HG03095 (cell line): ENCODE measurements around the gene TKT.
A peak's percentile ranks its signal among the peaks of the same experiment; 100 is the strongest.

ENCODE experiments used
- ATAC-seq: cut with Tn5 transposase; IDR thresholded peaks from one replicate; pipeline ENCODE4 v1.9.1; 2021; ENCODE audit warnings: moderate library complexity; ENCODE audit not compliant: unreplicated experiment

TKT gene

GRCh38 chr3:53198256-53198977 lies 57.4 kb downstream of the TKT start:
- ATAC-seq = no peak

DNA sequence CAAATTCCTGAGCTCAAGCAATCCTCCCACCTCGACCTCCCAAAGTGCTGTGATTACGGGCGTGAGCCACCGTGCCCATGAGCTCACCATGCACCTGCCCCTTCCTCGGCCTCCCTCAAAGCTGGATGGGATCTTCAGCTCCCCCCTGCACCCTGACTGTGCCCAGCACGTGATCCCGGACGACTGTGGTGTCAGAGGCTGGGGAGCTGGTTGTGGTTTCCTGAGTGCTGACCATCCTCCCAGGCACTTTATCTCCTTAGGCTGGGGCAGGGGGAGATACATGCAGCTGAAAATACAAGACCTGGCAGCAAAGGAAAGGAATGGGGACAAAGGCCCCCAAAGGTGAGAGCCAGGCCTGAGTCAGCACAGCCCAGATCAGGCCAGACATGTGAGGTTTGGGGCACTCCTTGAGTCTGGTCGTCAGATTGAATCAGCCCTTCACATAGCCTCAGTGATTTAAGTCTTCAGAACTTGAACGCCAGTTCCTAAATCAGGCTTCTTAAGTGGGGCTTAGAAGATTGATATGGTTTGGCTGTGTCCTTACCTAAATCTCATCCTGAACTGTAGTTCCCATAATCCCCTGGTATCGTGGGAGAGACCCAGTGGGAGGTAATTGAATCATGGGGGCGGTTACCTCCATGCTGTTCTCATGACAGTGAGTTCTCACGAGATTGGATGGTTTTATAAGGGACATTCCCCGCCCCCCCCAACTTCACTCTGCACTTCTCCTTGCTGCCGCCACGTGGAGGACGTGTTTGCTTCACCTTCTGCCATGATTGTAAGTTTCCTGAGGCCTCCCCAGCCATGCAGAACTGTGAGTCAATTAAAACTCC lies 59.0 kb downstream of the TKT start:
- no peak for ATAC-seq

DNA sequence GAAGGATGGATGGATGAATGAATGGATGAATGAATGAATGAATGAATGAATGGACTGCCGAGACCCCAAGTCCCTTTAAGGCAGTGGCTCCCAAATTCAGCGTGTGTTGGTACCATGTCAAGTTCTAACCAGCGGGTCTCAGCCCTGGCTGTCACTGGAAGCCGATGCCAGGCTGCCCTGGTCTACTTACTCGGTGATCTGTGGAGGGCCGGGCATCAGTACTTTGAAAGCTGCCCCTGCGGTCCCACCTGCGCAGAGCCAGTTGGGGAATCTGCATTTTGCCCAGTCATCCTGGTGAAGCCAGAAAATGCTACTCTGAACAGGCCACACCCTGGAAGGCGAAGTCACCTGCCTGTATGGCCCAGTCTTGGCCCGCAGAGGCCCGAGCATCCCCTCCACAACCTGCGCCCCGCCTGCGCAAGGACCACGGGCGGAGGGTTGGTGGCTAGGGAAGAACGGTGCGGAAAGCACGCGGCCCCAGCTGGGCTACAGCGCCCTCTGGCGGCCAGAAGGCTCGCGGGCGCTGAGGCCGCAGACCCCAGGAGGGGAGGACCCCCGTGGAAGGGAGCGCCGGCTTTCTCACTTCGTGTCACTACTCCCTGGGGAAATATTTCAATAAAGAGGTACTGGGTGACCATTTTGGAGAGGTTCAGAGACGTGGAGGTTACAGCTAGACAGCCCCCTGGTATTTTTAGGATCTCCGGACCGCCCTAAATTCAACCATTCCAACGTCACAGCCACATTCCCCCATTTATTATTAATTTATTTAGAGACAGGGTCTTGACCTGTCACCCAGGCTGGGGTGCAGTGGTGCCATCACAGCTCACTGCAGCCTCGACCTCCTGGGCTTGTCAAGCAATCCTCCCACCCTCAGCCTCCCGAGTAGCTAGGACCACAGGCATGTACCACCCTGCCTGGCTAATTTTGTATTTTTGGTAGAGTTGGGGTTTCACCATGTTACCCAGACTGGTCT lies 59.9 kb downstream of the TKT start:
- ATAC-seq = no peak

- ATAC-seq = no peak
These were observed 60.8 kb downstream of the TKT start for GRCh38 chr3:53195066-53195450.

- no peak for ATAC-seq
These were observed 61.4 kb downstream of the TKT start for GRCh38 chr3:53194210-53195065.

DNA sequence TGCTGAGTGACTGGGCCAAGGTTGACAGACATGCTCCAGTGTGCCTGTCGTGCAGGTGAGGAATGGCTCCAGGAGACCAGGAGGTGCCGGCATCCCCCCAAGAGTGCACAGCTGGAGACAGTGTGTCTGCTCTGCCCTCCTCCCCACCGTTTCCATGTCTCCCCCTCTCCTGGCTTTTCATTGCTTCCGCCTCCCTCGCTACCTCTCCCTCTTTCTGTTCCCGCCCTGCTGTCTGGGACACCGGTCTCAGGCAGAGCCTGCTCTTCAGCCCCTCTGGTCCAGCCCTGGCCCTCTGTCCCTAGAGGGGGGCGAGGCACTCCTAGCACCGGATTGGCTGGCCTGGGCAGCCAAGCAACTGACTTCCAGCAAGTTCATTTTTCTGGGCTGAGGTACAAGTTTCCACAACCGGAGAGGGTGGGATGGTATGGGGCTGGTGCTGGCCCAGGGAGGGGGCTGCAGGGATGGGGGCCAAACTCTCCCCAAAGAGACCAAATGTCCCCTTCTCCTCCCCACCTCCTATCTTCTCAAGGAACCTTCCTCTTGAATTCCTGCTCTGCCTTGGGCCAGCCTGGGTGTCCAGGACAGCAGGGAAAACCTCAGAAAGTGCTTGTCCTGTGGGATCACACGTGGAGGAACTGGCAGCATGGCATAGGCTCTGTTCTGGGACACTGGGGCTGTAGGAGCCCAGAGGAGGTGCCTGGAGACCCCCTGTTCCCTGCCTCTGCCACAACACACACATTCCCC lies 62.2 kb downstream of the TKT start:
- ATAC-seq = no peak

DNA sequence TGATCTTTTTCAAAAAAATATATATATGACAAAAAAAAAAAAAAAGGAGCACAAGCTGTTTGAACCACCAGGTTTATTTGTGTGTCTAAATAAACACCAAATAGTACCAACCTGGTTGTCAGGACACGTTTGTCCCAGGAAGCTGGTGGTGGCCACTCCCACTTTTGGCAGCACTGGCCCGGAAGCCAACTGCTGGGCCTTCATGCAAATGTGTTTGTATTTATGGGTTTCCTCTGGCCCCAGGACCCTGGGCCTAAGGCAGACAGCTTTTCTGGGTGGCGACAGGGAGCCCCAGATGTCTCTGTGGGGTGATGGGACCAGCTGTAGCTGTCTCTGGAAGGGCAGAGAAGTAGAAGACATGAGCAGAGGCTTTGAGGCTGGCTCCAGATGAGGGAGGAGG lies 63.2 kb downstream of the TKT start:
- ATAC-seq = peak; percentile 50

DNA sequence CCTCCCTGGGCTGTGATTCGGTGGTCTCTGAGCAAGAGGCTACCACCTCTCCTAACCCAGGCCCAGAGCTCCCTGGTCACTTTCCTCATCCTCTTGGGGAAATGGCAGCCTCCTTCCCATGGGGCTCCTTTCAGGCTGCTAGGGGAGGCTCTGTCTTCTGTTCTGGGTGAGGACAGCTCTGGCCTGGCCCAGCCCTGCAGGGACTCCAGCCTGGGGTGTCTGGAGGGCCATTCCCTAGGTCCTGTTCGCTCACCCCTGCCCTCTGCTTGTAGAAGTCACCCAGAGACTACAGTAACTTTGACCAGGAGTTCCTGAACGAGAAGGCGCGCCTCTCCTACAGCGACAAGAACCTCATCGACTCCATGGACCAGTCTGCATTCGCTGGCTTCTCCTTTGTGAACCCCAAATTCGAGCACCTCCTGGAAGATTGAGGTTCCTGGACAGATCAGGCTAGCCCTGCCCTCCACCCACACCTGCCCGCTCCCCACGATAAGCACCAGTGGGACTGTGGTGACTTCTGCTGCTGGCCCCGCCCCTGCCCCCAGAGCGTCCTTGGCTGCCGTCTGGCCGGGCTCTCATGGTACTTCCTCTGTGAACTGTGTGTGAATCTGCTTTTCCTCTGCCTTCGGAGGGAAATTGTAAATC lies 63.9 kb downstream of the TKT start:
- no peak for ATAC-seq

DNA sequence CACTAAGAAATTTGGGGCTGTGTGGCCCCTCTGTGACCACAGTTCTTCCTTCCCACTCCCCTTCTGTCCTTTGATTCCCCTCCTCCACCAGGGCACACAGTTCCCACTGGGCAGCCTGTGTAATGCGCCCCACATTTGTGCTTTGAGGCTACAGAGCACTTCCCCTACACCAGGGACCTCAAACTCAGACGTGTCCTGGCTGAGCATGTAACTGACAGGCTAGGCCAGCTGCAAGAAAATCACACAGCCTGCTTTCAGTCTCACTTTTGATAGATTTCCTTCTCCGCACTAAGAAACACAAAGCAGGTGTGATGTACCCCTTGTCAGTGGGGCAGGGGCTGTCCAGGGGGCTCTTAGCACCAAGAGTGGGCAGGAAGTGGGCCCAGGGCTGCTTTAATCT lies 65.2 kb downstream of the TKT start:
- peak; percentile 45 for ATAC-seq

DNA sequence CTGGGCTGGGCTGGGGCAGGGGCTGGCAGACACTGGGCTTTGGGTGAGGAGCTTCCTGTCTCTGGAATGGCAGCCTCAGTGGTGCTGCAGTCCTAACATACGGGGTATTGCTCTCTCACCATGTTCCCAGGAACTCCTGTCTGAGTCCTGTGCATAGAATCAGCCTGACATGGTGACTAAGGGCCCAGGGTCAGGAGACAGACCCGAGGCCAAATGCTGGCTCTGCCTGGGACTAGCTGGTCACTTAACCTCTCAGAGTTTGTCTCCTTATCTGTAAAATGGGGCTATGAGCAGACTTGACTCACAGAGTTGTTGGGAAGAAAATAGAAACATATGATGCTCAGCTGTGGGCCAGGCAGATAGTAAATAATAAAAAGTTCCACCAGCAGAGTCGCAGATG lies 66.5 kb downstream of the TKT start:
- ATAC-seq = no peak

GRCh38 chr3:53188720-53189119 lies 67.1 kb downstream of the TKT start:
- ATAC-seq = no peak

DNA sequence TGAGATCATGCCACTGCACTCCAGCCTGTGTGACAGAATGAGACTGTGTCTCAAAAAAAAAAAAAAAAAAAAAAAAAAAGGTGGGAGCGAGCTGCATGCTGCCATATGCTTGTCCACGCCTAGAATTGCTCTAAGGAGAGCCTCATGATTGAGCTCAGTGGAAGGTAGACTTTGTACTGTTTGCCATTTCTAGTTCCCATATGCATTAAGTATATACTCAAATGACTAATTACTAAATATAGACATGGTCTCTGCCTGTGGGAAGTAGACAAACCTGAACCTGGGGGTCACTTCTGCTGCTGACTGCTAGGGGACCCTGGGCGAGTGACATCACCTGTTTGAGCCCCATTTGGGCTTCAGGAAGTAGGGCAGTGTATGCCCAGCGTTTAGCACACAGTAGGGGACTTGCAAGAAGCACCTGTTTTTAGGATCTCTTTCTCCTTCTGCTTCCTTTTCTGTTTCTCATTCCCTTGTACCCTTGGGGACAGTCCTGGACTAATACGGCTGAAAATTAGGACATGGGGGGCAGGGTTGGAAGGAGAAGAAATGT lies 67.6 kb downstream of the TKT start:
- ATAC-seq = no peak

GRCh38 chr3:53187430-53187829 lies 68.4 kb downstream of the TKT start:
- no peak for ATAC-seq

- ATAC-seq = no peak
These were observed 69.1 kb downstream of the TKT start for GRCh38 chr3:53186726-53187125.

GRCh38 chr3:53185761-53186465 lies 69.9 kb downstream of the TKT start:
- ATAC-seq = no peak

DNA sequence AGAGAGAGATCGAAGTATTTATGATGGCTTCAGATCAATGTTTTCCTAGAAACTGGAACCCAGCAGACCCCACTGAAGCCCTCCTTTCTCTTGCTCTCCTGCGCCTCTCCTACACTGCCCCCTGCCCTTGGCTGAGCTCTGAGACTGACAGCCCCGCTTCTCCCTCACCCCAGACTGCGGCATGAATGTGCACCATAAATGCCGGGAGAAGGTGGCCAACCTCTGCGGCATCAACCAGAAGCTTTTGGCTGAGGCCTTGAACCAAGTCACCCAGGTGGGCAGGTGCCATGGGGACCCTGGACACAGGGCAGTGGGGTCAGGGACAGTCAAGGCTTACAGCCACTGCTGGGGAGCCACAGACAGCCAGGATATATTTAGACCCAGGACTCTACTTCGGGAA lies 71.1 kb downstream of the TKT start:
- ATAC-seq = no peak

- ATAC-seq = no peak
These were observed 72.3 kb downstream of the TKT start for GRCh38 chr3:53183514-53183913.

GRCh38 chr3:53182764-53183355 lies 73.0 kb downstream of the TKT start:
- no peak for ATAC-seq
